Prostate gland (tissue), 2 donors: ENCODE measurements around the gene E2F3. TPM values are rescaled to one million over a fixed set of nuclear protein-coding genes. Genes with fewer than 3 reads are reported as not detected.
A peak's percentile ranks its signal among the peaks of the same experiment; 100 is the strongest.

Source experiments
- DNase-seq: peaks from one replicate; pipeline ENCODE4 v3.0.0-alpha.2; 2019; ENCODE audit warnings: low spot score
- H3K27ac ChIP-seq, 2 donors: fragments of 200-600 bp; sonication (generic); 2 replicates each; pipeline ENCODE4 v1.5.1; 2017 to 2019
- H3K27me3 ChIP-seq: fragments of 200-600 bp; sonication (generic); replicated peaks from 2 replicates; pipeline ENCODE4 v1.5.1; 2019; ENCODE audit not compliant: insufficient read depth
- H3K36me3 ChIP-seq, 2 donors: fragments of 200-600 bp; sonication (generic); 1 replicate in 1 of 2; 2 replicates in 1 of 2; pipeline versions ENCODE4 v1.5.1 to v1.8.1; 2017 to 2019
- H3K4me1 ChIP-seq: fragments of 200-600 bp; sonication (generic); replicated peaks from 2 replicates; pipeline ENCODE4 v1.5.1; 2019
- H3K4me3 ChIP-seq, 2 donors: fragments of 200-600 bp; sonication (generic); 2 replicates each; pipeline ENCODE4 v1.5.1; 2017 to 2019
- H3K9me3 ChIP-seq: fragments of 200-600 bp; sonication (generic); 2 replicates; pipeline ENCODE4 v1.5.1; 2017
- POLR2AphosphoS5 ChIP-seq: sonication (generic); formaldehyde crosslinking; IDR thresholded peaks from one replicate; pipeline ENCODE4 v1.6.1; 2017; ENCODE audit warnings: antibody characterized with exemption
- WGBS: methylation state at CpG from one replicate; pipeline ENCODE4 v1.1.5; 2018; 5-methylcytosine and 5-hydroxymethylcytosine counted together
- intact Hi-C: fragments of 100-400 bp; cut with DNase I; formaldehyde crosslinking; loops from one replicate; pipeline ENCODE4 v1.14.2; 2022
- small RNA-seq, 2 donors: library from RNA; depleted of rRNA; stranded (forward); fragments of <200 nt; gene quantifications; one replicate each; pipeline ENCODE3, GENCODE V24; 2016
- total RNA-seq, 2 donors: library from RNA; depleted of rRNA; stranded (reverse); fragments of >200 nt; gene quantifications; one replicate each; pipeline ENCODE4 v1.1.0, GENCODE V29; 2016
- TF ChIP-seq, protein P1 (sequence below), 4 experiments: fragments of 200-600 bp in 2 of 4; fragments of 450-650 bp in 2 of 4; sonication (generic) in 2 of 4; IDR thresholded peaks; 1 replicate in 3 of 4; 2 replicates in 1 of 4; pipeline ENCODE4 v1.5.1; 2016 to 2019; ENCODE audit warnings: antibody characterized with exemption in 4 of 4, mild to moderate bottlenecking in 2 of 4, moderate library complexity in 2 of 4

The E2F3 gene
- total RNA-seq, 2 donors from 2014 or later, result 3.7 to 5.5 TPM

DNA sequence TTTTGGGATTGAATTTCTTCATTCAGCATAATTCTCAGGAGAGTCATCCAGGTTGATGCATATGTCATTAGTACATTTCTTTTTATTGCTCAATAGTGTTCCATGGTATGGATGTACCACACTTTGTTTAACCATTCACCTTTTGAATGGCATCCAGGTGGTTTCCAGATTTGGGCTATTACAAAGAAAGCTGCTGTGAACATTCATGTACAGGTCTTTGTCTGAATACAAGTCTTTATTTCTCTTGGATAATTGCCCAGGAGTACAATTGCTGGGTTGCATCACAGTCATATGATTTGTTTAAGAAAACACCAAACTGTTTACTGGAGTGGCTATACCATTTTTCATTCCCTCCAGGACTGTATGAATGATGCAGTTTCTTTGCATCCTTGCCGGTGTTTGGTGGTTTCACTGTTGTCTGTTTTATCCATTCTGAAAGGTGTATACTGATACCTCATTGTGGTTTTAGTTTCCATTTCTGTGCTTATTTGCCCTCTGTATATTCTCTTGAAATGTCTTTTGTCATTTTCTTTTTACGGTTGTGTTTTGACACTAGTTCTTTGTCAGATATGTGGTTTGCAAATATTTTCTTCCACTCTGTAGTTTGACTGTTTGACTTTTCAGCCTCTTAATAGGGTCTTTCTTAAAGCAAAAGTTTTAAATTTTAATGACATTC, 141.4 kb downstream of the E2F3 start:
- no peaks in the 10 kb centered on the region for H3K4me1 ChIP-seq
- H3K27me3 ChIP-seq, result no peaks in the 10 kb centered on the region
- no peak overlapping the region for H3K27ac ChIP-seq
- TF ChIP-seq POLR2AphosphoS5, result peak; percentile 20
- TF ChIP-seq, protein P1, sequence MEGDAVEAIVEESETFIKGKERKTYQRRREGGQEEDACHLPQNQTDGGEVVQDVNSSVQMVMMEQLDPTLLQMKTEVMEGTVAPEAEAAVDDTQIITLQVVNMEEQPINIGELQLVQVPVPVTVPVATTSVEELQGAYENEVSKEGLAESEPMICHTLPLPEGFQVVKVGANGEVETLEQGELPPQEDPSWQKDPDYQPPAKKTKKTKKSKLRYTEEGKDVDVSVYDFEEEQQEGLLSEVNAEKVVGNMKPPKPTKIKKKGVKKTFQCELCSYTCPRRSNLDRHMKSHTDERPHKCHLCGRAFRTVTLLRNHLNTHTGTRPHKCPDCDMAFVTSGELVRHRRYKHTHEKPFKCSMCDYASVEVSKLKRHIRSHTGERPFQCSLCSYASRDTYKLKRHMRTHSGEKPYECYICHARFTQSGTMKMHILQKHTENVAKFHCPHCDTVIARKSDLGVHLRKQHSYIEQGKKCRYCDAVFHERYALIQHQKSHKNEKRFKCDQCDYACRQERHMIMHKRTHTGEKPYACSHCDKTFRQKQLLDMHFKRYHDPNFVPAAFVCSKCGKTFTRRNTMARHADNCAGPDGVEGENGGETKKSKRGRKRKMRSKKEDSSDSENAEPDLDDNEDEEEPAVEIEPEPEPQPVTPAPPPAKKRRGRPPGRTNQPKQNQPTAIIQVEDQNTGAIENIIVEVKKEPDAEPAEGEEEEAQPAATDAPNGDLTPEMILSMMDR (IDR thresholded peaks at IDR 0.05), result no peak
- no peak overlapping the region for H3K4me3 ChIP-seq
- no peaks in the 10 kb centered on the region for H3K9me3 ChIP-seq
- H3K36me3 ChIP-seq, result no peaks in the 10 kb centered on the region
- WGBS, result 55% methylated on average over 2 of the region's 2 CpGs
- intact Hi-C loops, result no loop called here
- DNase-seq, result no peak

Small RNAs within 50 kb of the gene (small RNA-seq; reads per million reads assigned to genes)
- gene RF00019, result 0 reads per million in 2 donors
- gene RNU6-141P, result 0 reads per million in 2 donors

Other genes starting within 250 kb of the E2F3 start
- gene MBOAT1, start 189.4 kb upstream of the E2F3 start, total RNA-seq, result 10 to 100 TPM in 1 of 2 donors, 1 to 10 TPM in 1; 8.6 to 14.1 TPM
- gene CDKAL1, start 132.6 kb downstream of the E2F3 start, total RNA-seq, result 10 to 100 TPM; 12.1 to 19.0 TPM